HL-60 (cell line): ENCODE data around the gene PSMD1.

Experiments used
- CTCF ChIP-seq: IDR thresholded peaks from one replicate; pipeline ENCODE4 v1.5.1; 2011; ENCODE audit warnings: low read length, control low read depth, inconsistent platforms; ENCODE audit not compliant: insufficient read depth
- GABPA ChIP-seq: IDR thresholded peaks from 2 replicates; pipeline ENCODE4 v1.6.1; 2012; ENCODE audit warnings: low read depth
- POLR2AphosphoS5 ChIP-seq: IDR thresholded peaks from 2 replicates; pipeline ENCODE4 v1.6.1; 2012; ENCODE audit warnings: low read depth
- REST ChIP-seq: IDR thresholded peaks from 2 replicates; pipeline ENCODE4 v1.6.1; 2012; ENCODE audit warnings: low read depth; ENCODE audit not compliant: insufficient replicate concordance
- SPI1 ChIP-seq: IDR thresholded peaks from 2 replicates; pipeline ENCODE4 v1.6.1; 2012; ENCODE audit warnings: low read depth, mild to moderate bottlenecking, borderline replicate concordance

DNA sequence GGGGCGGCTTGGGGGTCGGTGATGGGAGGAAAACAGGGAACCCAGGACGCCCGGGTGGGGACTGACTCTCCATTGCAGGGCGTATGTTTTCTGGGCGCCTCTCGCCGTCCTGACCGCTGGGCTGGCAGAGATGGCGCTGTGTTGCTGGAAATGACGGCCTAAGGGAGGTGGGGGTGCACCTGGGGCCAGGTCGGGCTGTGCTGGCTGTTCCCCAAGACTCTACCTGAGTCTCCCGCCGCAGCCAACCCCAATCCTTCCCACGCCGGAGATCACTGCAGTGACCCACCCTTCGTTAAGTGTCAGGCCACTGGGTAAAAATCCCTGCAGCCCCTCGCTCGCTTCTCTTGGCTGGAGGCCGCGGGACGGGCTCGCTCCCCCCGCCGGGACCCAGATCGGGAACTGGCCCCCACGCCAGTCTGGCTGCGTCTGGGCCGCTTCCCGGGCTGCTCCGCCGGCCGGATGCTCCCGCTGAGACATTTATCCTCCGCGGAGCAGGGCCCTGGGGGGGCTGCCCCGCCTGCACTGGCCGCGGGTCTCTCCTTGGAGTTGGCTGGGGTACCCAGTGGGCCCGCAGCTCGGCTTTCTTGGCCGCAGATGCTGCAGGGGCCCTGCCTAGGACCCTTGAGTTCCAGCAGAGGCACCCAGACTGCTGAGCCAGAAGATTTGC, 134.0 kb downstream of the PSMD1 start:
- no peak for TF ChIP-seq POLR2AphosphoS5
- no peak for TF ChIP-seq CTCF
- TF ChIP-seq REST: no peak
- no peak for TF ChIP-seq GABPA
- TF ChIP-seq SPI1: no peak
